GM12872 (cell line): Measurements from ENCODE around the gene ABCC4.

Experiments used
- CTCF ChIP-seq: IDR thresholded peaks from 3 replicates; pipeline ENCODE4 v1.5.1; 2011; ENCODE audit warnings: low read depth, mild to moderate bottlenecking, low read length, moderate library complexity; ENCODE audit not compliant: insufficient read depth

Gene ABCC4

DNA sequence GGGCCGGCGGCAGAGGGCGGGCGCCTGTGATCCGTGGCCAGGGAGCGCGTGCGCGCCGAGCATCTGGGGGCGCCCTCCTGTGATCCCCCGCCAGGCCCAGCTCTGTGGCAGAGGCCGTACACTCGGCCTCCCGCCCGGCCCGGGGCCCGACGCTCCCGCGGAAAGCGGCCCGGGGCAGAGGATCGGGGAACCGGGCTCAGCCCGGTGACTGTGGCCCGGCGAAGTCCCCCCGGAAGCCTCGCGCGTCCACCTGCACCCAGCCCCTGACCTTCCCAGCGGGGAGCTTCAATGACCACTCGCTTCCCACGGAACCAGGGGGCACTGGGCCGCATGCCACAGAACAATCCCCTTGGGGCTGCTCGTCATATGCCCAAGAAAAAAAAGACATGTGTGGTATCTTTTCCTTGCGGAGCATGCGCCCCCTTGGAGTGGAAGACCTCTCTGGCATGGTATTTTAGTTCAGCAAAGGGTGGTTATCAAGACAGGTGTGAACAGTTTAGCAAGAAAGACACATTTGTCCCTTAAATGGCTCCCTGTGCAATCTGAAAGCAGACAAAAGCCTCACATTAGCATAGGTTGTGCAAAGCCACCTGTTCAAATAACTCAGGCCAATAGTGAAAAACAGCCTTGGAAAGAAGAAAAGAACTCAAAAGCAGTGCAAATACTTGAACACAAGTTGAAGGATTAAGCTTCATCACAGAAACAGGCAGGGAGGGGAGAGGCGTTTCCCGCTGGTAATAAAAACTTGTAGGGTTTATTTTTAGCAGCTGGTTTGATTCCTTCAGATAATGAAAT, 298.0 kb downstream of the ABCC4 start:
- no peak for TF ChIP-seq CTCF

GRCh38 chr13:95002126-95002525, 299.1 kb downstream of the ABCC4 start:
- TF ChIP-seq CTCF, result no peak

DNA sequence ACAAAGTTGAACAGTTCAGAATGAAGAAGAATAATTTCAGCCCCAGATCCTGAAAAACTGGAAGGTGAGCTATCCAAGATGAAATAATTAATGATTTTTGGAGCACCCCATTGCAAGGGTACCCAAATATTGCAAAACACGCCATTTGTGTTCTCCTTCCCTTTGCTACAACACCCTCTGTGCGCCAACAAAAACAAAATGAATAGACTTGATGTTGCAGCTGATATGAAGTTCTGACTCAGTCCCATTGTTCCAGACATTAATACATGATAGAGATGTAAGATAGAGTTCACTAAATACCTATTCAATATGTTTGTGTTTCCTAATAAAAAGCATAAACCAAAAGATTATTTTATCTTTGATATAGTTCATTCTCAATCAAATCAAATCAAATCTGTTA, 301.4 kb downstream of the ABCC4 start:
- TF ChIP-seq CTCF, result no peak

- no peak for TF ChIP-seq CTCF
These were observed 304.1 kb downstream of the ABCC4 start for GRCh38 chr13:94997126-94997525.

DNA sequence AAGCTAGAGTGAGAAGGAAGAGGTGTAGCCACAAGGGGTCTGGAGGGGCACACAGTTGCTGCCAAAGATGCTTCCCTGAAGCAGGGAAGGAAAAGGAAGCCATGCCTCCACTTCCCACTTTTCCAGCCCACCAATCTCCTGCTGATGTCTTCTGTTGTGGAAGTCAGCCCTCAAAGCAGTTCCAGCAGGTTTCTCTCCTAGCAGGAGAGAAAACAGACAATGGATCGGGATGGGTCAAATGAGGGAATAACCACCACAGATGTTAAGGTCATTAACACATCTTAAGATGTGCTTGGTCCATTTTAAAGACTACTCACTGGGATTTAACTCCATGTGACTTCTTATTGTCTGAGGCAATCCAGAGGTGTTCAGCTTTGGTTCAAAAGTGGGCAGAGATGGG, 304.8 kb downstream of the ABCC4 start:
- TF ChIP-seq CTCF, result no peak

GRCh38 chr13:94994506-94994905, 306.7 kb downstream of the ABCC4 start:
- no peak for TF ChIP-seq CTCF

DNA sequence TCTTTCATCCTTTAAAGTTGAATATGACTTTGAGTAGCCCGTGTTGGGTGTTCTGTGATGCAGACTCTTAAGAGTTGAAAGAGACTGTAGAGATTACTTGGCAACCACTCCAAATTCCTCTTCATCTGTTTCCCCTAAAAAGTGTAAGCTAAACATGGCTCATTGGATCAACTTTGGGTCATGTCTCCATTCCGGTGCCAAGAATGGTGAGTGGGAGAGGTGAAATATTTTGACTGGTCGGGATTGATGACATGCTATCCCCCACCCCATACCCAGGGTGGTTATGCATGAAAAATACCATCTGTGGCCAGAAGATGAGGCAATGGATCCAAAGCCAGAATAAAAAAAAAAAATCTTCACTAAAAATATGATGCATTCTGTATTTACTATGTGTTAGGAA, 307.6 kb downstream of the ABCC4 start:
- no peak for TF ChIP-seq CTCF
